HG03520 (cell line): ENCODE results near the gene WDR38.

ENCODE experiments used
- ATAC-seq: cut with Tn5 transposase; IDR thresholded peaks from one replicate; pipeline ENCODE4 v1.9.1; 2021; ENCODE audit warnings: mild to moderate bottlenecking, moderate library complexity; ENCODE audit not compliant: unreplicated experiment

WDR38 gene

GRCh38 chr9:124857533-124858162 is 4.4 kb downstream of the WDR38 start:
- no peak for ATAC-seq

GRCh38 chr9:124858330-124859046 is 5.2 kb downstream of the WDR38 start:
- no peak for ATAC-seq

- no peak for ATAC-seq
Measured at GRCh38 chr9:124859803-124860581, 6.7 kb downstream of the WDR38 start.

- ATAC-seq: no peak
Measured at GRCh38 chr9:124860582-124861341, 7.5 kb downstream of the WDR38 start.

GRCh38 chr9:124861342-124862229 is 8.3 kb downstream of the WDR38 start, which contains the start of the genes ARPC5L and RPL35:
Gene ARPC5L, plus strand, starts transcription at chr9:124862130. Its CDS starts 7,161 bp downstream, at chr9:124869291.
Gene RPL35, minus strand, starts transcription at chr9:124861957. Its CDS starts 45 bp downstream, at chr9:124861912.
- ATAC-seq: peak; percentile 86

GRCh38 chr9:124863371-124863871 is 10.2 kb downstream of the WDR38 start:
- no peak for ATAC-seq

GRCh38 chr9:124868511-124869465 is 15.5 kb downstream of the WDR38 start:
- ATAC-seq: peak; percentile 43

GRCh38 chr9:124869466-124869985 is 16.3 kb downstream of the WDR38 start:
- ATAC-seq: no peak

GRCh38 chr9:124869986-124870560 is 16.8 kb downstream of the WDR38 start:
- no peak for ATAC-seq

GRCh38 chr9:124870723-124871122 is 17.5 kb downstream of the WDR38 start:
- no peak for ATAC-seq

- no peak for ATAC-seq
Measured at GRCh38 chr9:124871156-124871561, 17.9 kb downstream of the WDR38 start.

GRCh38 chr9:124873664-124874063 is 20.4 kb downstream of the WDR38 start:
- no peak for ATAC-seq

GRCh38 chr9:124875501-124875900 is 22.2 kb downstream of the WDR38 start:
- no peak for ATAC-seq

GRCh38 chr9:124877021-124877782 is 23.9 kb downstream of the WDR38 start:
- ATAC-seq: no peak

- no peak for ATAC-seq
Measured at GRCh38 chr9:124878021-124878420, 24.8 kb downstream of the WDR38 start.

- no peak for ATAC-seq
Measured at GRCh38 chr9:124878518-124878917, 25.3 kb downstream of the WDR38 start.

GRCh38 chr9:124879226-124879625 is 26.0 kb downstream of the WDR38 start:
- ATAC-seq: no peak
